Smooth muscle cell (in vitro differentiated cells): ENCODE results near the gene POLR3A. TPM values are rescaled to one million over a fixed set of nuclear protein-coding genes. Genes with fewer than 3 reads are reported as not detected.

Source experiments
- DNase-seq: peaks from one replicate; lab custom pipeline; 2025; ENCODE audit not compliant: unreplicated experiment; lab: John Stamatoyannopoulos, UW
- H2AFZ ChIP-seq: fragments of 200-600 bp; sonication (generic); 2 replicates; pipeline ENCODE4 v1.6.0; 2016; ENCODE audit warnings: antibody characterized with exemption, low read depth, mild to moderate bottlenecking
- H3F3A ChIP-seq: fragments of 200-600 bp; sonication (generic); 2 replicates; pipeline ENCODE4 v1.6.0; 2017; ENCODE audit warnings: antibody characterized with exemption, low read depth
- H3K27ac ChIP-seq: fragments of 200-600 bp; sonication (generic); 2 replicates; pipeline ENCODE4 v1.5.1; 2016; ENCODE audit warnings: low read depth, mild to moderate bottlenecking
- H3K27me3 ChIP-seq: fragments of 200-600 bp; sonication (generic); 2 replicates; pipeline ENCODE4 v1.6.1; 2016; ENCODE audit warnings: low read depth, mild to moderate bottlenecking
- H3K36me3 ChIP-seq: fragments of 200-600 bp; sonication (generic); 2 replicates; pipeline ENCODE4 v1.5.1; 2016; ENCODE audit warnings: low read depth
- H3K4me1 ChIP-seq: fragments of 200-600 bp; sonication (generic); 2 replicates; pipeline ENCODE4 v1.5.1; 2016; ENCODE audit warnings: low read depth
- H3K4me2 ChIP-seq: fragments of 200-600 bp; sonication (generic); 2 replicates; pipeline ENCODE4 v1.6.0; 2016; ENCODE audit warnings: mild to moderate bottlenecking
- H3K4me3 ChIP-seq: fragments of 200-600 bp; sonication (generic); 2 replicates; pipeline ENCODE4 v1.5.1; 2016; ENCODE audit warnings: mild to moderate bottlenecking
- H3K79me2 ChIP-seq: fragments of 200-600 bp; sonication (generic); 2 replicates; pipeline ENCODE4 v1.6.0; 2016; ENCODE audit warnings: low read depth, mild to moderate bottlenecking
- H3K9ac ChIP-seq: fragments of 200-600 bp; sonication (generic); 2 replicates; pipeline ENCODE4 v1.6.0; 2016; ENCODE audit warnings: low read depth
- H3K9me3 ChIP-seq: fragments of 200-600 bp; sonication (generic); replicated peaks from 2 replicates; pipeline ENCODE4 v1.5.1; 2016; ENCODE audit warnings: low read depth
- H4K20me1 ChIP-seq: fragments of 200-600 bp; sonication (generic); 2 replicates; pipeline ENCODE4 v1.6.0; 2016; ENCODE audit warnings: low read depth
- WGBS: methylation state at CpG from one replicate; pipeline ENCODE4 v1.1.7; 2016; ENCODE audit warnings: low lambda C conversion rate; 5-methylcytosine and 5-hydroxymethylcytosine counted together
- polyA plus RNA-seq: library from polyadenylated mRNA; unstranded; fragments of >200 nt; fragmentation: Nextera tagmentation; extraction: Ambion mirVana; gene quantifications from 2 replicates; pipeline ENCODE4 v1.2.1, GENCODE V29; 2016
- total RNA-seq: library from RNA; depleted of rRNA; stranded (reverse); fragments of >200 nt; gene quantifications from 2 replicates; pipeline ENCODE4 v1.2.3, GENCODE V29; 2014
- TF ChIP-seq, protein P1 (sequence below): fragments of 200-600 bp; sonication (generic); IDR thresholded peaks from 2 replicates; pipeline ENCODE4 v1.5.1; 2017; ENCODE audit warnings: borderline replicate concordance, mild to moderate bottlenecking, antibody characterized with exemption; ENCODE audit not compliant: insufficient read depth, poor library complexity, severe bottlenecking

Gene POLR3A
- total and polyA plus RNA-seq, 2 experiments from 2014 or later: 13.8 to 14.9 TPM

GRCh38 chr10:77940225-77940624, 89.1 kb downstream of the POLR3A start:
- TF ChIP-seq, protein P1, sequence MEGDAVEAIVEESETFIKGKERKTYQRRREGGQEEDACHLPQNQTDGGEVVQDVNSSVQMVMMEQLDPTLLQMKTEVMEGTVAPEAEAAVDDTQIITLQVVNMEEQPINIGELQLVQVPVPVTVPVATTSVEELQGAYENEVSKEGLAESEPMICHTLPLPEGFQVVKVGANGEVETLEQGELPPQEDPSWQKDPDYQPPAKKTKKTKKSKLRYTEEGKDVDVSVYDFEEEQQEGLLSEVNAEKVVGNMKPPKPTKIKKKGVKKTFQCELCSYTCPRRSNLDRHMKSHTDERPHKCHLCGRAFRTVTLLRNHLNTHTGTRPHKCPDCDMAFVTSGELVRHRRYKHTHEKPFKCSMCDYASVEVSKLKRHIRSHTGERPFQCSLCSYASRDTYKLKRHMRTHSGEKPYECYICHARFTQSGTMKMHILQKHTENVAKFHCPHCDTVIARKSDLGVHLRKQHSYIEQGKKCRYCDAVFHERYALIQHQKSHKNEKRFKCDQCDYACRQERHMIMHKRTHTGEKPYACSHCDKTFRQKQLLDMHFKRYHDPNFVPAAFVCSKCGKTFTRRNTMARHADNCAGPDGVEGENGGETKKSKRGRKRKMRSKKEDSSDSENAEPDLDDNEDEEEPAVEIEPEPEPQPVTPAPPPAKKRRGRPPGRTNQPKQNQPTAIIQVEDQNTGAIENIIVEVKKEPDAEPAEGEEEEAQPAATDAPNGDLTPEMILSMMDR: no peak
- H3F3A ChIP-seq: no peaks in the 10 kb centered on the region
- no peak overlapping the region for H2AFZ ChIP-seq
- H3K79me2 ChIP-seq: no peaks in the 10 kb centered on the region
- no peak for DNase-seq
- H3K4me1 ChIP-seq: peaks cover 6% of the 10 kb centered on the region
- no peaks in the 10 kb centered on the region for H4K20me1 ChIP-seq
- H3K27ac ChIP-seq: no peak overlapping the region
- no peaks in the 10 kb centered on the region for H3K9me3 ChIP-seq
- no peaks in the 10 kb centered on the region for H3K27me3 ChIP-seq
- H3K9ac ChIP-seq: no peak overlapping the region
- no peak overlapping the region for H3K4me2 ChIP-seq
- H3K36me3 ChIP-seq: no peaks in the 10 kb centered on the region
- no peak overlapping the region for H3K4me3 ChIP-seq
- 96% methylated on average over 2 of the region's 2 CpGs for WGBS

GRCh38 chr10:77939561-77940001, 89.7 kb downstream of the POLR3A start:
- TF ChIP-seq, protein P1: no peak
- H3K36me3 ChIP-seq: no peaks in the 10 kb centered on the region
- no peak overlapping the region for H2AFZ ChIP-seq
- no peaks in the 10 kb centered on the region for H4K20me1 ChIP-seq
- H3K4me2 ChIP-seq: no peak overlapping the region
- no peak overlapping the region for H3K27ac ChIP-seq
- no peaks in the 10 kb centered on the region for H3K27me3 ChIP-seq
- H3F3A ChIP-seq: no peaks in the 10 kb centered on the region
- peaks cover 6% of the 10 kb centered on the region for H3K4me1 ChIP-seq
- no peaks in the 10 kb centered on the region for H3K79me2 ChIP-seq
- H3K9me3 ChIP-seq: no peaks in the 10 kb centered on the region
- no peak overlapping the region for H3K4me3 ChIP-seq
- no peak for DNase-seq
- WGBS: 70% methylated on average over 3 of the region's 3 CpGs
- H3K9ac ChIP-seq: no peak overlapping the region

DNA sequence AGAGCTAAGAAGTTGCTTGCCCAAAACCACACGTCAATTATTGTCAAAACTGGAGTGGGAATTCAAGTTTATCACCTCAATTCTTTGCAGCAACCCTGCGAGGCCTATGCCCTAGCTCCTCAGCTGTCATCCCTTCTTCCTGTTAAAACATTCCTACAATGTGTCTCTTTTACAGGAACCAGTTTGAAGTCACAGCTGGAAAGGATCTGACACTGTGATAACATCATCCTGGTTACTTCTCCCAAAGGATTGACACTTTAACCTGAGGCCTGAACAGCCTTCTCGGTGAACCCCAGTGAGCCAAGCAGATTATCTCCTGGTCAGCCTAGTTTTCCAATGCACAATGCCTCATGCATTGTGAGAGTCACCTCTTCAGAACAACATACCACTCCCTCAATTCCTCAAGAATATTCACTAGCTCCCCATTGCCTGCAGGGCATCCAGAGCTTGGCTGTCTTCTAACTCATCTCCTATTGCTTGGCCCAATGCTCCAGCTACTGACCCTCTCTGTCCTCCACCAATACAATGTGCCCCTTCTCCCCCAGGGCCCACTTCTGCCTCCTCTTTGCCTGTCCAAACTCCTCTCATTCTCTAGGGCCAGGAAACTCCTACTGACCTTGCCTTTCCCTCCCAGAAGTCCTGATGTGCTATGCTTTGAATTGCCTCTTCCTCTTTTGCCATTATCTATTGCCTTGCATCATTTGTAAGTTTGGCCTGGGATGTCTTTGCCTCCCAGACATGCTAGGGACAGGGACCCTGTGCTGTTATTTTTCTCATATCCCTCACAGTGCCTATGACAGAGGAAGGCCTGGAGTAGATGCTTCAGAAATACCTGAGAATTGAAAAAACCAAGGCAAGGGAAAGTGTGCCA, 92.4 kb downstream of the POLR3A start:
- Histone ChIP-seq H2AFZ (no peak overlapping the region), H3K4me3 (no peak overlapping the region), H3K9me3 (no peaks in the 10 kb centered on the region), H3K27me3 (no peaks in the 10 kb centered on the region), H3K36me3 (no peaks in the 10 kb centered on the region), H3K4me1 (peaks cover 6% of the 10 kb centered on the region), H3K9ac (no peak overlapping the region), H3K4me2 (no peak overlapping the region), H4K20me1 (no peaks in the 10 kb centered on the region), H3F3A (no peaks in the 10 kb centered on the region), H3K79me2 (no peaks in the 10 kb centered on the region), H3K27ac (no peak overlapping the region)
- TF ChIP-seq, protein P1: no peak
- no peak for DNase-seq
- 44% methylated on average over 3 of the region's 3 CpGs for WGBS
